Thymus (tissue), 11 donors: ENCODE measurements around the gene ACSS1. TPM values are rescaled to one million over a fixed set of nuclear protein-coding genes. Genes with fewer than 3 reads are reported as not detected.

Source experiments
- DNase-seq, 9 donors: peaks; one replicate each; pipeline ENCODE4 v3.0.0-alpha.2; 2013; ENCODE audit warnings: low spot score in 9 of 9, low read depth in 6 of 9, missing footprints in 1 of 9
- H3K27ac ChIP-seq, 2 donors: one replicate each; pipeline ENCODE4 v1.5.1; 2013; ENCODE audit warnings: control low read depth in 1 of 2, low read depth in 1 of 2, low read length in 1 of 2, mild to moderate bottlenecking in 1 of 2, moderate library complexity in 1 of 2
- H3K27me3 ChIP-seq, 2 donors: one replicate each; pipeline ENCODE4 v1.5.1; 2013; ENCODE audit warnings: low read length in 1 of 2; ENCODE audit not compliant: control insufficient read depth in 2 of 2, insufficient read depth in 1 of 2
- H3K36me3 ChIP-seq, 2 donors: one replicate each; pipeline ENCODE4 v1.5.1; 2013; ENCODE audit warnings: low read length in 1 of 2, mild to moderate bottlenecking in 1 of 2, moderate library complexity in 1 of 2; ENCODE audit not compliant: control insufficient read depth in 2 of 2, insufficient read depth in 2 of 2
- H3K4me1 ChIP-seq, 2 donors: one replicate each; pipeline ENCODE4 v1.5.1; 2013; ENCODE audit warnings: low read length in 2 of 2; ENCODE audit not compliant: control insufficient read depth in 2 of 2, insufficient read depth in 2 of 2
- H3K4me3 ChIP-seq, 2 donors: one replicate each; pipeline ENCODE4 v1.5.1; 2013; ENCODE audit warnings: low read length in 2 of 2, control low read depth in 1 of 2, mild to moderate bottlenecking in 1 of 2
- H3K9me3 ChIP-seq, 2 donors: one replicate each; pipeline ENCODE4 v1.5.1; 2013; ENCODE audit warnings: low read length in 1 of 2, mild to moderate bottlenecking in 1 of 2; ENCODE audit not compliant: control insufficient read depth in 2 of 2, insufficient read depth in 1 of 2
- WGBS: extraction: QIAGEN DNeasy Blood & Tissue Kit; methylation state at CpG from one replicate; pipeline ENCODE4 v1.1.7; 2013; 5-methylcytosine and 5-hydroxymethylcytosine counted together
- polyA plus RNA-seq: library from polyadenylated mRNA; stranded (reverse); fragments of 200-250 nt; gene quantifications from one replicate; pipeline ENCODE4 v1.2.3, GENCODE V29; 2013
- total RNA-seq: library from RNA; stranded (reverse); fragments of 120-200 nt; gene quantifications from one replicate; pipeline ENCODE4 v1.2.4, GENCODE V29; 2013
- donor health status: healthy.

The ACSS1 gene
- total and polyA plus RNA-seq, 2 donors, result 22.2 to 27.8 TPM

GRCh38 chr20:24990810-24991252, 67.1 kb downstream of the ACSS1 start:
- peaks cover 8 to 23% of the 10 kb centered on the region in 2 donors for H3K4me1 ChIP-seq
- H3K4me3 ChIP-seq, result no peak overlapping the region
- no peak overlapping the region for H3K27ac ChIP-seq
- no peaks in the 10 kb centered on the region for H3K27me3 ChIP-seq
- H3K36me3 ChIP-seq, result no peaks in the 10 kb centered on the region
- no peak for DNase-seq
- H3K9me3 ChIP-seq, result no peaks in the 10 kb centered on the region
- 98% methylated on average over 2 of the region's 2 CpGs for WGBS

- no peak overlapping the region for H3K27ac ChIP-seq
- DNase-seq, result no peak
- no peak overlapping the region for H3K4me3 ChIP-seq
- no peaks in the 10 kb centered on the region for H3K36me3 ChIP-seq
- WGBS, result 94% methylated on average over 3 of the region's 3 CpGs
- no peaks in the 10 kb centered on the region for H3K27me3 ChIP-seq
- H3K4me1 ChIP-seq, result peaks cover 11 to 16% of the 10 kb centered on the region in 2 donors
- no peaks in the 10 kb centered on the region for H3K9me3 ChIP-seq
Measured at GRCh38 chr20:24989162-24989561, 68.8 kb downstream of the ACSS1 start.

GRCh38 chr20:24987873-24988835, 69.8 kb downstream of the ACSS1 start:
- Histone ChIP-seq H3K27me3 (no peaks in the 10 kb centered on the region), H3K36me3 (peaks cover under 1 to 5% of the 10 kb centered on the region in 2 donors), H3K27ac (no peak overlapping the region), H3K4me3 (no peak overlapping the region), H3K9me3 (no peaks in the 10 kb centered on the region), H3K4me1 (peaks cover 11 to 12% of the 10 kb centered on the region in 2 donors)
- whole genome bisulfite sequencing, result 98% methylated on average over 7 of the region's 7 CpGs
- no peak for DNase-seq

- Histone ChIP-seq H3K27me3 (no peaks in the 10 kb centered on the region), H3K4me3 (no peak overlapping the region), H3K9me3 (no peaks in the 10 kb centered on the region), H3K27ac (no peak overlapping the region), H3K36me3 (peaks cover 5 to 13% of the 10 kb centered on the region in 2 donors), H3K4me1 (peaks cover 9 to 11% of the 10 kb centered on the region in 2 donors)
- WGBS, result 97% methylated on average over 2 of the region's 2 CpGs
- no peak for DNase-seq
Measured at GRCh38 chr20:24987244-24987643, 70.7 kb downstream of the ACSS1 start.

- 98% methylated on average over 7 of the region's 7 CpGs for WGBS
- H3K27me3 ChIP-seq, result no peaks in the 10 kb centered on the region
- DNase-seq, result no peak
- H3K36me3 ChIP-seq, result peaks cover 5 to 19% of the 10 kb centered on the region in 2 donors
- H3K4me1 ChIP-seq, result peaks cover 6 to 10% of the 10 kb centered on the region in 2 donors
- no peaks in the 10 kb centered on the region for H3K9me3 ChIP-seq
- H3K4me3 ChIP-seq, result no peak overlapping the region
- no peak overlapping the region for H3K27ac ChIP-seq
Measured at GRCh38 chr20:24986436-24987015, 71.4 kb downstream of the ACSS1 start.

GRCh38 chr20:24985802-24986201, 72.1 kb downstream of the ACSS1 start:
- Histone ChIP-seq H3K4me3 (no peak overlapping the region), H3K4me1 (peaks cover 3% of the 10 kb centered on the region in 2 donors), H3K27me3 (no peaks in the 10 kb centered on the region), H3K36me3 (peaks cover 10 to 25% of the 10 kb centered on the region in 2 donors), H3K9me3 (no peaks in the 10 kb centered on the region), H3K27ac (no peak overlapping the region)
- no peak for DNase-seq
- 78% methylated on average over 6 of the region's 6 CpGs for WGBS

- Histone ChIP-seq H3K4me1 (peaks cover 3% of the 10 kb centered on the region in 2 donors), H3K27me3 (no peaks in the 10 kb centered on the region), H3K9me3 (peaks cover 0 to 5% of the 10 kb centered on the region in 2 donors), H3K27ac (no peak overlapping the region), H3K36me3 (peaks cover 12 to 32% of the 10 kb centered on the region in 2 donors), H3K4me3 (no peak overlapping the region)
- DNase-seq, result no peak
- 52% methylated on average over 3 of the region's 3 CpGs for WGBS
Measured at GRCh38 chr20:24984961-24985640, 72.8 kb downstream of the ACSS1 start.

GRCh38 chr20:24983896-24984295, 74.0 kb downstream of the ACSS1 start:
- peaks cover 0 to 5% of the 10 kb centered on the region in 2 donors for H3K9me3 ChIP-seq
- peaks cover 14 to 39% of the 10 kb centered on the region in 2 donors for H3K36me3 ChIP-seq
- DNase-seq, result no peak
- peaks cover 3 to 6% of the 10 kb centered on the region in 2 donors for H3K4me1 ChIP-seq
- H3K27me3 ChIP-seq, result no peaks in the 10 kb centered on the region
- WGBS, result 98% methylated on average over 8 of the region's 8 CpGs
- no peak overlapping the region for H3K4me3 ChIP-seq
- H3K27ac ChIP-seq, result no peak overlapping the region
